IPS-NIHi7 (cell line): ENCODE results near the gene PLA2G2D.

Experiments
- DNase-seq: peaks from one replicate; pipeline ENCODE4 v3.0.0; 2012; ENCODE audit warnings: mixed read lengths; ENCODE audit errors: extremely low spot score

Gene PLA2G2D

GRCh38 chr1:20115479-20115878 lies 3.9 kb downstream of the PLA2G2D start:
- DNase-seq, result peak; percentile 37

GRCh38 chr1:20114021-20114648 lies 5.2 kb downstream of the PLA2G2D start:
- no peak for DNase-seq

- no peak for DNase-seq
Observed at GRCh38 chr1:20112279-20113000, 6.9 kb downstream of the PLA2G2D start.

- DNase-seq, result no peak
Observed at GRCh38 chr1:20111452-20111851, 7.9 kb downstream of the PLA2G2D start.

GRCh38 chr1:20110679-20111078 lies 8.7 kb downstream of the PLA2G2D start:
- DNase-seq, result no peak

GRCh38 chr1:20109223-20109856 lies 10.0 kb downstream of the PLA2G2D start:
- no peak for DNase-seq

GRCh38 chr1:20108366-20109123 lies 10.8 kb downstream of the PLA2G2D start:
- no peak for DNase-seq

GRCh38 chr1:20107796-20108195 lies 11.5 kb downstream of the PLA2G2D start:
- DNase-seq, result no peak

- DNase-seq, result no peak
Observed at GRCh38 chr1:20107351-20107750, 12.0 kb downstream of the PLA2G2D start.

GRCh38 chr1:20105856-20106255 lies 13.5 kb downstream of the PLA2G2D start:
- DNase-seq, result no peak

- DNase-seq, result no peak
Observed at GRCh38 chr1:20102875-20103274, 16.5 kb downstream of the PLA2G2D start.

GRCh38 chr1:20100632-20101355 lies 18.5 kb downstream of the PLA2G2D start:
- peak; percentile 84 for DNase-seq

- no peak for DNase-seq
Observed at GRCh38 chr1:20099533-20099932, 19.8 kb downstream of the PLA2G2D start.

- DNase-seq, result no peak
Observed at GRCh38 chr1:20096840-20097447, 22.4 kb downstream of the PLA2G2D start.

- DNase-seq, result no peak
Observed at GRCh38 chr1:20095564-20096434, 23.5 kb downstream of the PLA2G2D start.

GRCh38 chr1:20093940-20094391 lies 25.4 kb downstream of the PLA2G2D start:
- DNase-seq, result no peak

GRCh38 chr1:20093303-20093702 lies 26.0 kb downstream of the PLA2G2D start:
- no peak for DNase-seq

GRCh38 chr1:20090641-20091040 lies 28.7 kb downstream of the PLA2G2D start:
- DNase-seq, result no peak

- DNase-seq, result no peak
Observed at GRCh38 chr1:20090119-20090518, 29.2 kb downstream of the PLA2G2D start.
